ENCODE measurements around the gene ARID1B.

ARID1B gene

GRCh38 chr6:157169656-157170055, 392.5 kb downstream of the ARID1B start:
- no peak overlapping the region for H2BK15ac ChIP-seq (ENCODE audit: low read length)
- no peak overlapping the region for H3K4me2 ChIP-seq (ENCODE audit: insufficient read depth, low read length, poor library complexity, severe bottlenecking)
- no peak overlapping the region for H3K14ac ChIP-seq (ENCODE audit: low read length)
- no peaks in the 10 kb centered on the region for H3K79me1 ChIP-seq (ENCODE audit: low read depth, low read length)
- H3K27me3 ChIP-seq (ENCODE audit: control insufficient read depth in 3 of 3, insufficient read depth in 3 of 3, low read depth in 1 of 3, low read length in 3 of 3): no peaks in the 10 kb centered on the region
- no peak overlapping the region for H3K23ac ChIP-seq (ENCODE audit: low read depth, low read length, poor library complexity)
- H2AFZ ChIP-seq (ENCODE audit: low read length): no peak overlapping the region
- no peak overlapping the region for H3K4me3 ChIP-seq (ENCODE audit: low read length in 2 of 2)
- H3K36me3 ChIP-seq (replicated peaks in 1 of 2; ENCODE audit: control insufficient read depth in 2 of 2, insufficient read depth in 2 of 2, low read length in 2 of 2): peaks cover 2 to 66% of the 10 kb centered on the region in 2 donors
- no CpG with 5 or more reads among the region's 5 CpGs for WGBS, 2 donors (ENCODE audit: extremely low coverage in 2 of 2, insufficient read length in 2 of 2, insufficient replicate concordance in 1 of 2)
- H3K9me3 ChIP-seq (replicated peaks in 1 of 2; ENCODE audit: control insufficient read depth in 2 of 2, insufficient read depth in 1 of 2, low read depth in 1 of 2, low read length in 2 of 2): no peaks in the 10 kb centered on the region
- H3K27ac ChIP-seq (replicated peaks; ENCODE audit: low read length): no peak overlapping the region
- H2BK120ac ChIP-seq (ENCODE audit: low read depth, low read length): no peak overlapping the region
- no peak for DNase-seq (ENCODE audit: low spot score)
- no peak overlapping the region for H2BK12ac ChIP-seq (ENCODE audit: low read length)
- no peak overlapping the region for H4K8ac ChIP-seq (ENCODE audit: low read depth, low read length)
- no peak overlapping the region for H2AK5ac ChIP-seq (ENCODE audit: low read depth, low read length)
- H3K18ac ChIP-seq (ENCODE audit: low read length): no peak overlapping the region
- no peak overlapping the region for H2BK5ac ChIP-seq (ENCODE audit: low read length)
- H4K91ac ChIP-seq (ENCODE audit: low read depth, low read length, poor library complexity): no peak overlapping the region
- no peak overlapping the region for H3K4ac ChIP-seq (ENCODE audit: low read length)
- peaks cover 0 to 6% of the 10 kb centered on the region in 2 donors for H3K4me1 ChIP-seq (ENCODE audit: control insufficient read depth in 2 of 2, insufficient read depth in 1 of 2, low read depth in 1 of 2, low read length in 2 of 2)
- no peak overlapping the region for H3K9ac ChIP-seq (ENCODE audit: low read depth, low read length, poor library complexity)

- Histone ChIP-seq H3K79me1 (ENCODE audit: low read depth, low read length) (no peaks in the 10 kb centered on the region), H2BK120ac (ENCODE audit: low read depth, low read length) (no peak overlapping the region), H3K14ac (ENCODE audit: low read length) (no peak overlapping the region), H3K36me3 (replicated peaks in 1 of 2; ENCODE audit: control insufficient read depth in 2 of 2, insufficient read depth in 2 of 2, low read length in 2 of 2) (peaks cover 2 to 62% of the 10 kb centered on the region in 2 donors), H3K27ac (replicated peaks; ENCODE audit: low read length) (no peak overlapping the region), H2AFZ (ENCODE audit: low read length) (no peak overlapping the region), H3K9me3 (replicated peaks in 1 of 2; ENCODE audit: control insufficient read depth in 2 of 2, insufficient read depth in 1 of 2, low read depth in 1 of 2, low read length in 2 of 2) (no peaks in the 10 kb centered on the region), H4K8ac (ENCODE audit: low read depth, low read length) (no peak overlapping the region), H3K23ac (ENCODE audit: low read depth, low read length, poor library complexity) (no peak overlapping the region), H4K91ac (ENCODE audit: low read depth, low read length, poor library complexity) (no peak overlapping the region), H3K9ac (ENCODE audit: low read depth, low read length, poor library complexity) (no peak overlapping the region), H2BK5ac (ENCODE audit: low read length) (no peak overlapping the region), H3K4me3 (ENCODE audit: low read length in 2 of 2) (no peak overlapping the region), H3K4ac (ENCODE audit: low read length) (no peak overlapping the region), H2AK5ac (ENCODE audit: low read depth, low read length) (no peak overlapping the region), H3K4me1 (ENCODE audit: control insufficient read depth in 2 of 2, insufficient read depth in 1 of 2, low read depth in 1 of 2, low read length in 2 of 2) (peaks cover 0 to 6% of the 10 kb centered on the region in 2 donors), H3K4me2 (ENCODE audit: insufficient read depth, low read length, poor library complexity, severe bottlenecking) (no peak overlapping the region), H3K18ac (ENCODE audit: low read length) (no peak overlapping the region), H3K27me3 (ENCODE audit: control insufficient read depth in 3 of 3, insufficient read depth in 3 of 3, low read depth in 1 of 3, low read length in 3 of 3) (no peaks in the 10 kb centered on the region), H2BK12ac (ENCODE audit: low read length) (no peak overlapping the region), H2BK15ac (ENCODE audit: low read length) (no peak overlapping the region)
- WGBS, 2 donors (ENCODE audit: extremely low coverage in 2 of 2, insufficient read length in 2 of 2, insufficient replicate concordance in 1 of 2): no CpG with 5 or more reads among the region's 9 CpGs
- DNase-seq (ENCODE audit: low spot score): no peak
Observed at GRCh38 chr6:157170535-157170934, 393.4 kb downstream of the ARID1B start.

- H3K27ac ChIP-seq (replicated peaks; ENCODE audit: low read length): no peak overlapping the region
- H3K9me3 ChIP-seq (replicated peaks in 1 of 2; ENCODE audit: control insufficient read depth in 2 of 2, insufficient read depth in 1 of 2, low read depth in 1 of 2, low read length in 2 of 2): no peaks in the 10 kb centered on the region
- H4K91ac ChIP-seq (ENCODE audit: low read depth, low read length, poor library complexity): no peak overlapping the region
- no peak overlapping the region for H3K23ac ChIP-seq (ENCODE audit: low read depth, low read length, poor library complexity)
- no peak overlapping the region for H4K8ac ChIP-seq (ENCODE audit: low read depth, low read length)
- H3K18ac ChIP-seq (ENCODE audit: low read length): no peak overlapping the region
- H2BK12ac ChIP-seq (ENCODE audit: low read length): no peak overlapping the region
- H2AFZ ChIP-seq (ENCODE audit: low read length): no peak overlapping the region
- H2AK5ac ChIP-seq (ENCODE audit: low read depth, low read length): no peak overlapping the region
- no peak overlapping the region for H3K4ac ChIP-seq (ENCODE audit: low read length)
- H3K4me1 ChIP-seq (ENCODE audit: control insufficient read depth in 2 of 2, insufficient read depth in 1 of 2, low read depth in 1 of 2, low read length in 2 of 2): peaks cover 0 to 6% of the 10 kb centered on the region in 2 donors
- no peak overlapping the region for H3K4me2 ChIP-seq (ENCODE audit: insufficient read depth, low read length, poor library complexity, severe bottlenecking)
- H3K4me3 ChIP-seq (ENCODE audit: low read length in 2 of 2): no peak overlapping the region
- H2BK15ac ChIP-seq (ENCODE audit: low read length): no peak overlapping the region
- H3K36me3 ChIP-seq (replicated peaks in 1 of 2; ENCODE audit: control insufficient read depth in 2 of 2, insufficient read depth in 2 of 2, low read length in 2 of 2): peaks cover 4 to 60% of the 10 kb centered on the region in 2 donors
- no peak overlapping the region for H2BK5ac ChIP-seq (ENCODE audit: low read length)
- no peaks in the 10 kb centered on the region for H3K79me1 ChIP-seq (ENCODE audit: low read depth, low read length)
- no CpG with 5 or more reads among the region's 7 CpGs for WGBS, 2 donors (ENCODE audit: extremely low coverage in 2 of 2, insufficient read length in 2 of 2, insufficient replicate concordance in 1 of 2)
- no peaks in the 10 kb centered on the region for H3K27me3 ChIP-seq (ENCODE audit: control insufficient read depth in 3 of 3, insufficient read depth in 3 of 3, low read depth in 1 of 3, low read length in 3 of 3)
- DNase-seq (ENCODE audit: low spot score): no peak
- H3K14ac ChIP-seq (ENCODE audit: low read length): no peak overlapping the region
- H2BK120ac ChIP-seq (ENCODE audit: low read depth, low read length): no peak overlapping the region
- no peak overlapping the region for H3K9ac ChIP-seq (ENCODE audit: low read depth, low read length, poor library complexity)
Observed at GRCh38 chr6:157171801-157172200, 394.6 kb downstream of the ARID1B start.

- no peaks in the 10 kb centered on the region for H3K27me3 ChIP-seq (ENCODE audit: control insufficient read depth in 3 of 3, insufficient read depth in 3 of 3, low read depth in 1 of 3, low read length in 3 of 3)
- H3K23ac ChIP-seq (ENCODE audit: low read depth, low read length, poor library complexity): no peak overlapping the region
- H3K4ac ChIP-seq (ENCODE audit: low read length): no peak overlapping the region
- no peak overlapping the region for H2AK5ac ChIP-seq (ENCODE audit: low read depth, low read length)
- no peak overlapping the region for H2BK120ac ChIP-seq (ENCODE audit: low read depth, low read length)
- H2BK15ac ChIP-seq (ENCODE audit: low read length): no peak overlapping the region
- H3K4me3 ChIP-seq (ENCODE audit: low read length in 2 of 2): no peak overlapping the region
- H3K79me1 ChIP-seq (ENCODE audit: low read depth, low read length): no peaks in the 10 kb centered on the region
- H2AFZ ChIP-seq (ENCODE audit: low read length): no peak overlapping the region
- H2BK5ac ChIP-seq (ENCODE audit: low read length): no peak overlapping the region
- H3K36me3 ChIP-seq (replicated peaks in 1 of 2; ENCODE audit: control insufficient read depth in 2 of 2, insufficient read depth in 2 of 2, low read length in 2 of 2): peaks cover 4 to 55% of the 10 kb centered on the region in 2 donors
- no peaks in the 10 kb centered on the region for H3K9me3 ChIP-seq (replicated peaks in 1 of 2; ENCODE audit: control insufficient read depth in 2 of 2, insufficient read depth in 1 of 2, low read depth in 1 of 2, low read length in 2 of 2)
- no peak overlapping the region for H4K91ac ChIP-seq (ENCODE audit: low read depth, low read length, poor library complexity)
- H2BK12ac ChIP-seq (ENCODE audit: low read length): no peak overlapping the region
- peaks cover 0 to 6% of the 10 kb centered on the region in 2 donors for H3K4me1 ChIP-seq (ENCODE audit: control insufficient read depth in 2 of 2, insufficient read depth in 1 of 2, low read depth in 1 of 2, low read length in 2 of 2)
- no peak overlapping the region for H3K18ac ChIP-seq (ENCODE audit: low read length)
- H3K4me2 ChIP-seq (ENCODE audit: insufficient read depth, low read length, poor library complexity, severe bottlenecking): no peak overlapping the region
- no peak overlapping the region for H3K27ac ChIP-seq (replicated peaks; ENCODE audit: low read length)
- no peak for DNase-seq (ENCODE audit: low spot score)
- WGBS, 2 donors (ENCODE audit: extremely low coverage in 2 of 2, insufficient read length in 2 of 2, insufficient replicate concordance in 1 of 2): no CpG with 5 or more reads among the region's 8 CpGs
- H4K8ac ChIP-seq (ENCODE audit: low read depth, low read length): no peak overlapping the region
- no peak overlapping the region for H3K14ac ChIP-seq (ENCODE audit: low read length)
- no peak overlapping the region for H3K9ac ChIP-seq (ENCODE audit: low read depth, low read length, poor library complexity)
Observed at GRCh38 chr6:157172231-157172701, 395.1 kb downstream of the ARID1B start.
